RWPE2 (cell line): ENCODE measurements around the gene SNX11.

Source experiments
- ATAC-seq: fragments of 200-7000 bp; cut with Tn5 transposase; 3 replicates; pipeline ENCODE4 v1.9.1; 2021; ENCODE audit warnings: low read depth
- DNase-seq: peaks from one replicate; pipeline ENCODE4 v3.0.0-alpha.2; 2020; ENCODE audit warnings: low spot score
- H3K27ac ChIP-seq: fragments of 450-650 bp; 2 replicates; pipeline ENCODE4 v1.5.1; 2017; ENCODE audit warnings: mild to moderate bottlenecking; ENCODE audit not compliant: poor library complexity, severe bottlenecking
- H3K27me3 ChIP-seq: fragments of 250-450 bp; sonication (Bioruptor Pico); 2 replicates; pipeline ENCODE4 v1.5.1; 2021; ENCODE audit warnings: mild to moderate bottlenecking, moderate library complexity; ENCODE audit not compliant: insufficient read depth, poor library complexity, severe bottlenecking
- H3K36me3 ChIP-seq: fragments of 250-450 bp; sonication (Bioruptor Pico); 2 replicates; pipeline ENCODE4 v1.5.1; 2020; ENCODE audit warnings: low read depth, mild to moderate bottlenecking, moderate library complexity
- H3K4me1 ChIP-seq: fragments of 250-450 bp; sonication (Bioruptor Pico); 2 replicates; pipeline ENCODE4 v1.5.1; 2021; ENCODE audit warnings: mild to moderate bottlenecking, moderate library complexity; ENCODE audit not compliant: insufficient read depth, poor library complexity, severe bottlenecking
- H3K4me3 ChIP-seq: fragments of 250-450 bp; sonication (Bioruptor Pico); 2 replicates; pipeline ENCODE4 v1.5.1; 2021; ENCODE audit warnings: mild to moderate bottlenecking, moderate library complexity; ENCODE audit not compliant: severe bottlenecking
- H3K9me3 ChIP-seq: fragments of 250-450 bp; sonication (Bioruptor Pico); 2 replicates; pipeline ENCODE4 v1.5.1; 2021; ENCODE audit warnings: mild to moderate bottlenecking, moderate library complexity; ENCODE audit not compliant: severe bottlenecking
- TF ChIP-seq, protein P1 (sequence below): fragments of 450-650 bp; IDR thresholded peaks from one replicate; pipeline ENCODE4 v1.5.1; 2017; ENCODE audit warnings: mild to moderate bottlenecking, moderate library complexity; ENCODE audit not compliant: poor library complexity, severe bottlenecking

SNX11 gene, protein sequence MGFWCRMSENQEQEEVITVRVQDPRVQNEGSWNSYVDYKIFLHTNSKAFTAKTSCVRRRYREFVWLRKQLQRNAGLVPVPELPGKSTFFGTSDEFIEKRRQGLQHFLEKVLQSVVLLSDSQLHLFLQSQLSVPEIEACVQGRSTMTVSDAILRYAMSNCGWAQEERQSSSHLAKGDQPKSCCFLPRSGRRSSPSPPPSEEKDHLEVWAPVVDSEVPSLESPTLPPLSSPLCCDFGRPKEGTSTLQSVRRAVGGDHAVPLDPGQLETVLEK

GRCh38 chr17:48107137-48108055 lies at the start of gene SNX11:
SNX11 (plus strand) TSS chr17:48107766; CDS start chr17:48112044, 4,278 bp downstream.
- H3K27ac ChIP-seq: peak within 1 kb of the TSS; percentile 85
- ATAC-seq: peak; percentile 94
- TF ChIP-seq, protein P1, sequence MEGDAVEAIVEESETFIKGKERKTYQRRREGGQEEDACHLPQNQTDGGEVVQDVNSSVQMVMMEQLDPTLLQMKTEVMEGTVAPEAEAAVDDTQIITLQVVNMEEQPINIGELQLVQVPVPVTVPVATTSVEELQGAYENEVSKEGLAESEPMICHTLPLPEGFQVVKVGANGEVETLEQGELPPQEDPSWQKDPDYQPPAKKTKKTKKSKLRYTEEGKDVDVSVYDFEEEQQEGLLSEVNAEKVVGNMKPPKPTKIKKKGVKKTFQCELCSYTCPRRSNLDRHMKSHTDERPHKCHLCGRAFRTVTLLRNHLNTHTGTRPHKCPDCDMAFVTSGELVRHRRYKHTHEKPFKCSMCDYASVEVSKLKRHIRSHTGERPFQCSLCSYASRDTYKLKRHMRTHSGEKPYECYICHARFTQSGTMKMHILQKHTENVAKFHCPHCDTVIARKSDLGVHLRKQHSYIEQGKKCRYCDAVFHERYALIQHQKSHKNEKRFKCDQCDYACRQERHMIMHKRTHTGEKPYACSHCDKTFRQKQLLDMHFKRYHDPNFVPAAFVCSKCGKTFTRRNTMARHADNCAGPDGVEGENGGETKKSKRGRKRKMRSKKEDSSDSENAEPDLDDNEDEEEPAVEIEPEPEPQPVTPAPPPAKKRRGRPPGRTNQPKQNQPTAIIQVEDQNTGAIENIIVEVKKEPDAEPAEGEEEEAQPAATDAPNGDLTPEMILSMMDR: peak; percentile 19

GRCh38 chr17:48058393-48059124 lies 49.0 kb upstream of the SNX11 start:
- ATAC-seq: no peak
- H3K36me3 ChIP-seq: peaks cover 86% of the 10 kb centered on the region
- H3K4me3 ChIP-seq: no peak overlapping the region
- TF ChIP-seq, protein P1: no peak
- no peak for DNase-seq
- no peaks in the 10 kb centered on the region for H3K27me3 ChIP-seq
- peaks cover 21% of the 10 kb centered on the region for H3K4me1 ChIP-seq
- H3K9me3 ChIP-seq: no peaks in the 10 kb centered on the region
- no peak overlapping the region for H3K27ac ChIP-seq

More at GRCh38 chr17:48107137-48108055, at the start of gene SNX11:
- DNase-seq: peak; percentile 96
- H3K9me3 ChIP-seq: no peaks in the 10 kb centered on the region
- H3K27me3 ChIP-seq: no peaks in the 10 kb centered on the region
- H3K36me3 ChIP-seq: peaks cover 5% of the 10 kb centered on the region
- H3K4me3 ChIP-seq: peak within 1 kb of the TSS; percentile 57
- H3K4me1 ChIP-seq: no peaks in the 10 kb centered on the region

GRCh38 chr17:48059125-48059668 lies 48.4 kb upstream of the SNX11 start:
- Histone ChIP-seq H3K27ac (no peak overlapping the region), H3K4me3 (no peak overlapping the region), H3K4me1 (peaks cover 16% of the 10 kb centered on the region), H3K9me3 (no peaks in the 10 kb centered on the region), H3K36me3 (peaks cover 92% of the 10 kb centered on the region), H3K27me3 (no peaks in the 10 kb centered on the region)
- DNase-seq (no peak), ATAC-seq (no peak)
- TF ChIP-seq, protein P1: no peak

DNA sequence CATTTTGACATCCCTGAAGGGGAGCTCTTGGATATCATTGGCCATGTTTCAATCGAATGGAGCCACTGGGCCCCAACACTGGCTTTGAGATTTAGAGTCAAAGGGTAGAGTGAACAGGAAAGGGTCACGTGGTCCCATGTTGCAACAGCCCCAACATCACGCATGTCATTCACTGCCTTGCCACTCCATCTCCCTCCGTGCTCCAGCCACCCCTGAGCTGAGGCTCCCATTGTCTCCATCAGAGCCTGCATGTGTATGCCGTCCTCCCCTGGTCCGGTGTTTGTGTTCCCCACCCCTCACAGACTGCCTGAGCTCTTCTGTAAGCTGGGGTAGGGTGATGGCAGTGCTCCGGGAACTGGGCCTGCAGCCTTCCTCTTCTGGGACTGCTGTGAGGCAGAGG lies 47.3 kb upstream of the SNX11 start:
- ATAC-seq: no peak
- Histone ChIP-seq H3K36me3 (peaks cover 91% of the 10 kb centered on the region), H3K27me3 (no peaks in the 10 kb centered on the region), H3K27ac (no peak overlapping the region), H3K4me1 (peaks cover 9% of the 10 kb centered on the region), H3K4me3 (no peak overlapping the region), H3K9me3 (no peaks in the 10 kb centered on the region)
- DNase-seq: no peak
- TF ChIP-seq, protein P1: no peak
